Measurements from ENCODE around the gene ARID1A.

Gene ARID1A

DNA sequence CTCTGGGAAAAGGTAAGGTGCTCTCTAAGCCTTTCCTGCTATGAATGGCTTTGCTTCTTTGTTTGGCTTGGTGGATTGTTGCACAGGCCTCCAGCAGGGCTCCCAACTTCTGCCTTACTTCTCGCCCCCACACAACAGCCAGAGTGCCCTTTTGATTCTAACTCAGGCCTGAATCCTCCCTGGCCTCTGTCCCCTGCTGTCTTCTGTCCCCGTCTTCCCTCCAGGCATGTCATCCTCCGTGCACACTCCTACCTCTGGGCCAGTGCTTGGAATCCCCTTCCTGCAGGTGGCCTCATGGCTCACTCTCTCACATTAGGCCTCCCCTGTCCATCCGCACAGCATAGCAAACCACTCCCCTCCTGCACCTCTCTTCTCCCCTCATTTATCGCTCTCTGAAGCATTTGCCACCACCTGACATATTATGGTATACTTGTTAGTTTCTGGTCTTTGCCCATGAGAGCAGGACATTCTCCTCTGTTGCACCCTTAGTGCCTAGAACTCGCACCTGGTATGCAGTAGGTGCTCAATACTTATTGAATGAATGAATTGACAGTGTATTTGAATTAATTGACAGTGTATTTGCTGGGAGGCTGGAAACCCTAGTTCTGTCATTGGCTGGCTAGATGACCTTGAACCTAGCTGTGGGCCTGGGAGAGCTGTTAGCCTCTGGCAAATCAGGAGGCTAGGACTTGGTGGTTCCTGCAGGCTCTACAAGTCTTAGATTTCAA lies 133.5 kb downstream of the ARID1A start:
- DNase-seq, result no peak

DNA sequence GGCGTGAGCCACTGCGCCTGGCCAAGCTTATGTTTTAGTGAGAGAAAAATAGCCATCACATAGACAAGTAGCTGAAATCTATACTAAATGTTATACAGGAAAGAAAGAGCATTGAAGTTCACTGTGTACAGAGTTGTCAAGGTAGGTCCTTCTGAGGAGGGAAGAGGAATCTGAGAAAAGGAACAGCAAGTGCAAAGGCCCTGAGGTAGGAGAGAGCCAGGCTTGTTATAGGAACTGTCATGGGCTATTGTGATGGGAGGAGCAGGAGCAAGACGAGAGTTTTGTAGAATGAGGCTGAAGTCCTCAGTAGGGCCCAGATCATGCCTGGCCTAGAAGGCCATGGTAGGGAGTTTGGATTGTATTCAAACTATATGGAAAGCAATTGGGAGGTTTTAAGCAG lies 135.2 kb downstream of the ARID1A start:
- DNase-seq, result no peak
